Measurements from ENCODE around the gene KCNC1.

- TF ChIP-seq SIN3A (IDR thresholded peaks at IDR 0.05; ENCODE audit: borderline replicate concordance, insufficient read depth, low read length) (no peak), POLR2AphosphoS5 (IDR thresholded peaks at IDR 0.05; ENCODE audit: low read depth, low read length) (no peak), REST (IDR thresholded peaks at IDR 0.05; ENCODE audit: insufficient read depth in 1 of 2, low read depth in 2 of 2, low read length in 2 of 2) (no peak), TAF1 (IDR thresholded peaks at IDR 0.05; ENCODE audit: borderline replicate concordance, insufficient read depth, low read length) (no peak), FOXP2 (optimal IDR thresholded peaks at IDR 0.05; ENCODE audit: borderline replicate concordance, extremely low read depth, extremely low read length, insufficient read depth) (no peak)
Measured at GRCh38 chr11:17769218-17769617, 34.6 kb downstream of the KCNC1 start.
